K562 (cell line): Measurements from ENCODE around the gene HNRNPF. TPM values are rescaled to one million over a fixed set of nuclear protein-coding genes. Genes with fewer than 3 reads are reported as not detected.

Experiments used
- ATF6 ChIP-seq: sonication (generic); formaldehyde crosslinking; IDR thresholded peaks from 2 replicates; pipeline ENCODE4 v1.4.0; 2020; ENCODE audit warnings: mild to moderate bottlenecking, missing genetic modification reagents
- CREB1 ChIP-seq, 2 experiments: sonication (generic) in 1 of 2; formaldehyde crosslinking in 1 of 2; IDR thresholded peaks; 2 replicates each; pipeline versions ENCODE4 v1.6.1 to v1.8.0; 2012 to 2022; ENCODE audit warnings: inconsistent platforms in 1 of 2, mild to moderate bottlenecking in 1 of 2, missing genetic modification reagents in 1 of 2, moderate library complexity in 1 of 2
- CUX1 ChIP-seq: fragments of 200-800 bp; sonication (Bioruptor generic); IDR thresholded peaks from 2 replicates; pipeline ENCODE4 v1.6.1; 2016; ENCODE audit warnings: missing genetic modification characterization, missing compliant biosample characterization
- FOXP1 ChIP-seq: sonication (generic); formaldehyde crosslinking; IDR thresholded peaks from 2 replicates; pipeline ENCODE4 v1.8.0; 2022; ENCODE audit warnings: mild to moderate bottlenecking, missing genetic modification reagents
- HLTF ChIP-seq: fragments of 450-650 bp; IDR thresholded peaks from 2 replicates; pipeline ENCODE4 v1.6.1; 2016
- JUND ChIP-seq, 2 experiments: IDR thresholded peaks; 2 replicates in 1 of 2; 3 replicates in 1 of 2; pipeline ENCODE4 v1.6.1; 2011; ENCODE audit warnings: borderline replicate concordance in 2 of 2, low read depth in 2 of 2, low read length in 2 of 2, improper control_type of control experiment in 1 of 2, missing biosample characterization in 1 of 2, missing genetic modification characterization in 1 of 2, missing genetic modification reagents in 1 of 2
- LARP7 ChIP-seq: fragments of 450-650 bp; IDR thresholded peaks from 2 replicates; pipeline ENCODE4 v1.6.1; 2016
- MAX ChIP-seq: sonication (generic); formaldehyde crosslinking; IDR thresholded peaks from 2 replicates; pipeline ENCODE4 v1.9.0; 2022; ENCODE audit warnings: mild to moderate bottlenecking, missing genetic modification reagents
- RREB1 ChIP-seq: fragments of 250-450 bp; sonication (Bioruptor Pico); IDR thresholded peaks from 2 replicates; pipeline ENCODE4 v1.4.0; 2020
- SMAD3 ChIP-seq: fragments of 450-650 bp; formaldehyde crosslinking; conservative IDR thresholded peaks from 2 replicates; pipeline ENCODE4 v1.4.0; 2020; ENCODE audit warnings: mild to moderate bottlenecking
- SP1 ChIP-seq: sonication (generic); formaldehyde crosslinking; IDR thresholded peaks from 2 replicates; pipeline ENCODE4 v1.8.1; 2022; ENCODE audit warnings: mild to moderate bottlenecking, missing genetic modification reagents
- ZNF695 ChIP-seq: fragments of 450-650 bp; formaldehyde crosslinking; IDR thresholded peaks from 2 replicates; pipeline ENCODE4 v1.4.0; 2020; ENCODE audit warnings: mild to moderate bottlenecking, moderate library complexity
- polyA plus RNA-seq, 8 experiments: library from polyadenylated mRNA; depleted of rRNA in 4 of 8; stranded (reverse) in 5 of 8; unstranded in 3 of 8; fragments of >200 nt; fragmentation: Nextera tagmentation in 2 of 8; fragmentation: Illumina TruSeq in 1 of 8; extraction: Ambion mirVana in 2 of 8; extraction: Trizol in 1 of 8; gene quantifications; 2 replicates each; pipeline versions ENCODE4 v1.2.1 to v1.2.3, GENCODE V29; 2011 to 2014; ENCODE audit warnings: inconsistent platforms in 1 of 8, missing spikeins in 1 of 8
- total RNA-seq, 7 experiments: library from RNA; depleted of rRNA in 6 of 7; stranded (reverse); fragments of >200 nt in 6 of 7; fragmentation: Illumina TruSeq in 2 of 7; extraction: Trizol in 2 of 7; gene quantifications; 2 replicates each; pipeline versions ENCODE4 v1.2.1 to v1.2.3, GENCODE V29; 2011 to 2021; ENCODE audit warnings: low replicate concordance in 1 of 7

HNRNPF gene
- total and polyA plus RNA-seq, 9 of the 15 experiments (the other 6 are each of a cell fraction or from before 2014, with no cell fraction given): 192 to 489 (median 416) TPM

GRCh38 chr10:43407576-43408330 is 1.2 kb downstream of the HNRNPF start (continued):
- TF ChIP-seq RREB1 (CRISPR knock-in tag) (no peak), LARP7 (peak; percentile 84; the same call in 1 of the 2 replicates), CREB1 (IDR thresholded peaks at IDR 0.05) (peak; percentile 69), CREB1 (CRISPR knock-in tag; IDR thresholded peaks at IDR 0.05) (no peak), ATF6 (CRISPR knock-in tag) (no peak), SP1 (CRISPR knock-in tag) (peak; percentile 81), SMAD3 (no peak), HLTF (peak; percentile 51; the same call in 1 of the 2 replicates), JUND (IDR thresholded peaks at IDR 0.05; ENCODE audit: borderline replicate concordance, low read depth, low read length) (peak; percentile 54), JUND (tag; IDR thresholded peaks at IDR 0.05; ENCODE audit: borderline replicate concordance, low read depth, low read length) (peak; percentile 18; the same call in 1 of the 3 replicates), CUX1 (peak; percentile 69; the same call in 1 of the 2 replicates), FOXP1 (CRISPR knock-in tag) (peak; percentile 62), ZNF695 (no peak; the same call in 1 of the 2 replicates), MAX (CRISPR knock-in tag) (peak; percentile 83)
